IMR-90 (cell line): ENCODE results near the gene CCL4L2. TPM values are rescaled to one million over a fixed set of nuclear protein-coding genes. Genes with fewer than 3 reads are reported as not detected.
"Not testable (repeated sequence)": the region's sequence is repeated elsewhere in the genome, so short reads cannot be mapped to it uniquely, and the experiment has no call there.

Source experiments
- ATAC-seq: fragments of 200-7000 bp; cut with Tn5 transposase; 2 replicates; pipeline ENCODE4 v1.9.1; 2020; ENCODE audit warnings: low read depth, mild to moderate bottlenecking, moderate library complexity
- BruUV-seq: library from RNA; stranded (reverse); fragments of 400-500 nt; replicated peaks from 2 replicates; lab custom pipeline; 2021; lab: Mats Ljungman, UMichigan
- CTCF ChIA-PET: fragments of 300-600 bp; formaldehyde crosslinking; extraction: SDS; loops from one replicate; lab custom pipeline; 2021; ENCODE audit warnings: antibody characterized with exemption; lab: Yijun Ruan, JAX
- POLR2A ChIA-PET: fragments of 300-600 bp; sonication (Branson Sonifier 250); formaldehyde crosslinking; loops from one replicate; lab custom pipeline; 2022; ENCODE audit warnings: antibody characterized with exemption; ENCODE audit not compliant: unreplicated experiment; lab: Charles Lee
- DNase-seq: peaks from one replicate; pipeline ENCODE4 v3.0.0; 2013
- H2AFZ ChIP-seq: replicated peaks from 2 replicates; pipeline ENCODE3; 2013; ENCODE audit warnings: low read length, mild to moderate bottlenecking; ENCODE audit not compliant: poor library complexity
- H2AK5ac ChIP-seq: 2 replicates; pipeline ENCODE4 v1.6.1; 2013; ENCODE audit warnings: low read depth, low read length, inconsistent platforms
- H2AK9ac ChIP-seq: replicated peaks from 2 replicates; pipeline ENCODE3; 2013; ENCODE audit warnings: mild to moderate bottlenecking, low read depth, low read length, moderate library complexity; ENCODE audit not compliant: poor library complexity
- H2BK120ac ChIP-seq: 2 replicates; pipeline ENCODE4 v1.6.1; 2013; ENCODE audit warnings: low read depth, low read length, inconsistent platforms
- H2BK15ac ChIP-seq: 3 replicates; pipeline ENCODE4 v1.6.1; 2013; ENCODE audit warnings: low read depth, low read length, inconsistent platforms
- H2BK20ac ChIP-seq: 2 replicates; pipeline ENCODE4 v1.6.1; 2013; ENCODE audit warnings: low read depth, mild to moderate bottlenecking, inconsistent platforms, low read length, moderate library complexity
- H2BK5ac ChIP-seq: 2 replicates; pipeline ENCODE4 v1.6.1; 2013; ENCODE audit warnings: mild to moderate bottlenecking, low read depth, low read length, inconsistent platforms; ENCODE audit not compliant: poor library complexity, severe bottlenecking
- H3K14ac ChIP-seq: replicated peaks from 2 replicates; pipeline ENCODE4 v1.6.1; 2013; ENCODE audit warnings: low read depth, low read length, inconsistent platforms
- H3K18ac ChIP-seq: 2 replicates; pipeline ENCODE4 v1.6.1; 2013; ENCODE audit warnings: low read depth, low read length, control low read depth
- H3K23ac ChIP-seq: 2 replicates; pipeline ENCODE4 v1.6.1; 2013; ENCODE audit warnings: low read depth, low read length, inconsistent platforms
- H3K27ac ChIP-seq: 2 replicates; pipeline ENCODE4 v1.5.1; 2013; ENCODE audit warnings: mild to moderate bottlenecking, control low read depth, low read length; ENCODE audit not compliant: insufficient read depth
- H3K27me3 ChIP-seq: 2 replicates; pipeline ENCODE4 v1.6.1; 2013; ENCODE audit warnings: low read length; ENCODE audit not compliant: control insufficient read depth, insufficient read depth
- H3K36me3 ChIP-seq: 2 replicates; pipeline ENCODE4 v1.6.1; 2013; ENCODE audit warnings: low read length, mixed read lengths; ENCODE audit not compliant: control insufficient read depth, insufficient read depth
- H3K4ac ChIP-seq: 2 replicates; pipeline ENCODE4 v1.6.1; 2013; ENCODE audit warnings: low read depth, low read length, inconsistent platforms
- H3K4me1 ChIP-seq: 2 replicates; pipeline ENCODE4 v1.6.1; 2013; ENCODE audit warnings: low read length, mixed read lengths; ENCODE audit not compliant: control insufficient read depth, insufficient read depth
- H3K4me2 ChIP-seq: 2 replicates; pipeline ENCODE4 v1.6.1; 2013; ENCODE audit warnings: low read depth, mild to moderate bottlenecking, control low read depth, low read length, moderate library complexity
- H3K4me3 ChIP-seq: 2 replicates; pipeline ENCODE4 v1.5.1; 2013; ENCODE audit warnings: low read depth, mild to moderate bottlenecking, control low read depth, low read length, moderate library complexity; ENCODE audit not compliant: insufficient read depth
- H3K56ac ChIP-seq: 2 replicates; pipeline ENCODE4 v1.6.1; 2013; ENCODE audit warnings: low read length, inconsistent platforms; ENCODE audit not compliant: insufficient read depth; ENCODE audit errors: extremely low read depth
- H3K79me1 ChIP-seq, 2 experiments: 2 replicates each; pipeline ENCODE4 v1.6.1; 2013; ENCODE audit warnings: low read length in 2 of 2, inconsistent platforms in 1 of 2, low read depth in 1 of 2
- H3K9ac ChIP-seq: 2 replicates; pipeline ENCODE4 v1.6.1; 2013; ENCODE audit warnings: low read depth, low read length, control low read depth
- H3K9me1 ChIP-seq: 2 replicates; pipeline ENCODE4 v1.6.1; 2013; ENCODE audit warnings: low read length, inconsistent platforms; ENCODE audit not compliant: insufficient read depth
- H3K9me3 ChIP-seq: 2 replicates; pipeline ENCODE4 v1.6.1; 2013; ENCODE audit warnings: low read length; ENCODE audit not compliant: control insufficient read depth, insufficient read depth
- H4K20me1 ChIP-seq: 2 replicates; pipeline ENCODE4 v1.6.1; 2013; ENCODE audit warnings: low read length, inconsistent platforms; ENCODE audit not compliant: insufficient read depth
- H4K5ac ChIP-seq: 2 replicates; pipeline ENCODE4 v1.6.1; 2013; ENCODE audit warnings: mild to moderate bottlenecking, low read depth, low read length, control low read depth
- H4K8ac ChIP-seq, 2 experiments: 2 replicates each; pipeline ENCODE4 v1.6.1; 2013; ENCODE audit warnings: low read depth in 2 of 2, low read length in 2 of 2, control low read depth in 1 of 2, inconsistent platforms in 1 of 2
- H4K91ac ChIP-seq: 2 replicates; pipeline ENCODE4 v1.6.1; 2013; ENCODE audit warnings: low read depth, low read length, inconsistent platforms; ENCODE audit not compliant: insufficient read depth
- WGBS, 2 experiments: methylation state at CpG; one replicate each; pipeline versions ENCODE4 v1.1.5 to v1.1.7; 2013; ENCODE audit warnings: missing lambda C conversion rate in 2 of 2; ENCODE audit not compliant: insufficient read length in 1 of 2; ENCODE audit errors: extremely low coverage in 2 of 2; 5-methylcytosine and 5-hydroxymethylcytosine counted together
- dilution Hi-C: fragments of 300-500 bp; cut with HindIII; formaldehyde crosslinking; loops from one replicate; pipeline ENCODE4 v1.14.3; 2018; ENCODE audit warnings: low sequenced_read_pairs; ENCODE audit not compliant: unreplicated experiment
- in situ Hi-C: fragments of 300-500 bp; cut with MboI; formaldehyde crosslinking; loops from 3 replicates; pipeline ENCODE4 v1.14.3; 2019; ENCODE audit warnings: low sequenced_read_pairs, inconsistent platforms, mixed read lengths
- intact Hi-C: fragments of 100-400 bp; cut with micrococcal nuclease; formaldehyde crosslinking; loops from 2 replicates; pipeline ENCODE4 v1.10.0; 2022
- polyA plus RNA-seq, 3 experiments: library from polyadenylated mRNA; depleted of rRNA; stranded (reverse); fragments of >200 nt; gene quantifications; 2 replicates each; pipeline ENCODE4 v1.2.3, GENCODE V29; 2012; ENCODE audit warnings: low replicate concordance in 1 of 3
- total RNA-seq: library from RNA; depleted of rRNA; stranded (reverse); fragments of >200 nt; gene quantifications from 2 replicates; pipeline ENCODE4 v1.2.3, GENCODE V29; 2012

The CCL4L2 gene
- total and polyA plus RNA-seq, 2 of the 4 experiments (the other 2 are of a cell fraction): not detected

DNA sequence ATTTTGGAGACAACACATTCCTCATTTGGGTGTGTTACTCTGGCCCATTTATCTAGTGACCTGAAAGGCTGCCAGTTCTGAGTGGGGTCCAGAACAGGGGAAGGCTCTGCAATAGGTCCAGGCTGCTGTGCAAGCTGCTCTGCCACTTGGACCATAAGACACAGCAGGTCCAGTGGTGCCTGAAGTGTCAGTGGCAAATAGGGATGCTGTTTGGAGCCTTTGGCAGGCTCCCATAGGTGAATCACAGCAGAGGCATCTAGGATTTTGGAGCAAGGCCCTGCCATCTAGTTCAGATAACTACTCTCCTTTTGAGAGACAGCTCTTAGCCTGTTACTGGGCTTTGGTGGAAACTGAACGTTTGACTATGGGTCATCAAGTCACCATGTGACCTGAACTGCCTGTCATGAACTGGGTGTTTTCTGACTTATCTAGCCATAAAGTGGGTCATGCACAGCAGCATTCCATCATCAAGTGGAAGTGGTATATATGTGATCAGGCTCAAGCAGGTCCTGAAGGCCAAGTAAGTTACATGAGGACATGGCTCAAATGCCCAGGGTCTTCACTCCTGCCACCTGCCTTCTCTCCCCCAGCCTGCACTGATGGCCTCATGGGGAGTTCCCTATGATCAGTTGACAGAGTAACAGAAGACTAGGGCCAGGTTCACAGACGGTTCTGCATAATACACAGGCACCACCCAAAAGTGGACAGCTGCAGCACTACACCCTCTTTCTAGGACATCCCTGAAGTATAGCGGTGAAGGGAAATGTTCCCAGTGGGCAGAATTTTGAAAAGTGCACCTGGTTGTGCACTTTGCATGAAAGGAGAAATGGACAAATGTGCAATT, 10.1 kb downstream of the CCL4L2 start:
- H3K9me3 ChIP-seq, H3K14ac ChIP-seq, H3K27me3 ChIP-seq, H3K18ac ChIP-seq, DNase-seq, BruUV-seq, H3K4me1 ChIP-seq, H2AK9ac ChIP-seq, CTCF ChIA-PET, H3K23ac ChIP-seq, H2BK20ac ChIP-seq, POLR2A ChIA-PET, H4K8ac ChIP-seq, H2BK120ac ChIP-seq, dilution Hi-C loops, H3K9ac ChIP-seq, H4K5ac ChIP-seq, H2BK5ac ChIP-seq, ATAC-seq, H2BK15ac ChIP-seq, H2AFZ ChIP-seq, H2AK5ac ChIP-seq, intact Hi-C loops, H4K91ac ChIP-seq, H3K79me1 ChIP-seq, H3K4me3 ChIP-seq, H3K4ac ChIP-seq, H3K4me2 ChIP-seq, H3K27ac ChIP-seq, H3K9me1 ChIP-seq, H3K56ac ChIP-seq, H4K20me1 ChIP-seq, H3K36me3 ChIP-seq: not testable (repeated sequence)
- 52% methylated on average over 2 of the region's 3 CpGs; no CpG with 5 or more reads in 1 of the 2 experiments for WGBS, 2 experiments
- in situ Hi-C loops: loop anchor here (25.0 kb wide), 1 partner anchor 241 kb away; no protein-coding TSS in a partner anchor

DNA sequence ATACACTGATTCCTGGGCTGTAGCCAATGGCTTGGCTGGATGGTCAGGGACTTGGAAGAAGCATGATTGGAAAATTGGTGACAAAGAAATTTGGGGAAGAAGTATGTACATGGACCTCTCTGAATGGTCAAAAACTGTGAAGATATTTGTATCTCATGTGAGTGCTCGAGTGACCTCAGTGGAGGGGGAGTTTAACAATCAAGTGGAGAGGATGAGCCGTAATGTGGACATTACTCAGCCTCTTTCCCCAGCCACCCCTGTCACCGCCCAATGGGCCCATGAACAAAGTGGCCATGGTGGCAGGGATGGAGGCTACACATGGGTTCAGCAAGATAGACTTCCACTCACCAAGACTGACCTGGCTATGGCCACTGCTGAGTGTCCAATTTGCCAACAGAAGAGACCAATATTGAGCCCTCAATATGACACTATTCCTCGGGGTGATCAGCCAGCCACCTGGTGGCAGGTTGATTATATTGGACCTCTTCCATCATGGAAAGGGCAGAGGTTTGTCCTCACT, 10.8 kb downstream of the CCL4L2 start:
- H3K23ac ChIP-seq, H3K9ac ChIP-seq, H3K4me3 ChIP-seq, H4K91ac ChIP-seq, H2BK5ac ChIP-seq, H3K9me3 ChIP-seq, H3K18ac ChIP-seq, H4K20me1 ChIP-seq, DNase-seq, H3K14ac ChIP-seq, H3K79me1 ChIP-seq, H3K4ac ChIP-seq, H4K8ac ChIP-seq, H2BK120ac ChIP-seq, CTCF ChIA-PET, POLR2A ChIA-PET, H2BK15ac ChIP-seq, H3K56ac ChIP-seq, H3K36me3 ChIP-seq, H3K9me1 ChIP-seq, H2AK5ac ChIP-seq, H3K27ac ChIP-seq, intact Hi-C loops, H3K4me2 ChIP-seq, ATAC-seq, H3K27me3 ChIP-seq, H2AK9ac ChIP-seq, H4K5ac ChIP-seq, H2BK20ac ChIP-seq, dilution Hi-C loops, H2AFZ ChIP-seq, BruUV-seq, H3K4me1 ChIP-seq: not testable (repeated sequence)
- WGBS, 2 experiments: 67% methylated on average over 1 of the region's 4 CpGs; no CpG with 5 or more reads in 1 of the 2 experiments
- in situ Hi-C loops: loop anchor here (25.0 kb wide), 1 partner anchor 241 kb away; no protein-coding TSS in a partner anchor
